ENCODE data around the gene SOX13.

DNA sequence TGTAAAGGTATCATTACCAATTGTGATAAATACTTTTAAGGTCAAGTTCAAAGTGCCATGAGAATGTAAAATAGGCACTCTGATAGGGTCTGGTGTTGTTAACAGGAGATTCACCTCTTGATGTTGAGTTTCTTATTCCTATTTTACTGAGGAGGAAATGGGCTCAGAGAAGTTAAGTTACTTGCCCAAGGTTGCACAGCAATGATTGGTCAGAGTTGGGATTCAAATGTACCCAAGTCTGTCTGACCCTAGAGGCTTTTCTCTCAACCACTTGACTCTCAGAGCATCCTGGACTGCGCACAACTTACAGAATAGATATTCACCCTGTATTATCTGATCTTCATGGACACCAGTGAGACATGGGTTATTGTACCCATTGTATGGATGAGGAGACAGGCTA is 33.9 kb downstream of the SOX13 start:
- TF ChIP-seq, protein P1, sequence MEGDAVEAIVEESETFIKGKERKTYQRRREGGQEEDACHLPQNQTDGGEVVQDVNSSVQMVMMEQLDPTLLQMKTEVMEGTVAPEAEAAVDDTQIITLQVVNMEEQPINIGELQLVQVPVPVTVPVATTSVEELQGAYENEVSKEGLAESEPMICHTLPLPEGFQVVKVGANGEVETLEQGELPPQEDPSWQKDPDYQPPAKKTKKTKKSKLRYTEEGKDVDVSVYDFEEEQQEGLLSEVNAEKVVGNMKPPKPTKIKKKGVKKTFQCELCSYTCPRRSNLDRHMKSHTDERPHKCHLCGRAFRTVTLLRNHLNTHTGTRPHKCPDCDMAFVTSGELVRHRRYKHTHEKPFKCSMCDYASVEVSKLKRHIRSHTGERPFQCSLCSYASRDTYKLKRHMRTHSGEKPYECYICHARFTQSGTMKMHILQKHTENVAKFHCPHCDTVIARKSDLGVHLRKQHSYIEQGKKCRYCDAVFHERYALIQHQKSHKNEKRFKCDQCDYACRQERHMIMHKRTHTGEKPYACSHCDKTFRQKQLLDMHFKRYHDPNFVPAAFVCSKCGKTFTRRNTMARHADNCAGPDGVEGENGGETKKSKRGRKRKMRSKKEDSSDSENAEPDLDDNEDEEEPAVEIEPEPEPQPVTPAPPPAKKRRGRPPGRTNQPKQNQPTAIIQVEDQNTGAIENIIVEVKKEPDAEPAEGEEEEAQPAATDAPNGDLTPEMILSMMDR (IDR thresholded peaks at IDR 0.05; ENCODE audit: low read depth, low read length, poor library complexity, severe bottlenecking) = no peak
- TF ChIP-seq EZH2phosphoT487 (IDR thresholded peaks at IDR 0.05; ENCODE audit: borderline replicate concordance, low read length) = no peak

Data from DOHH2 (cell line).